AG10803 (cell line): ENCODE data around the gene MGMT.

Source experiments
- DNase-seq: peaks from one replicate; pipeline ENCODE4 v3.0.0; 2010; ENCODE audit warnings: low read depth
- H3K4me3 ChIP-seq: 2 replicates; pipeline ENCODE4 v1.5.1; 2011; ENCODE audit warnings: mild to moderate bottlenecking, low read length, control low read depth
- CTCF ChIP-seq: conservative IDR thresholded peaks from 2 replicates; pipeline ENCODE4 v1.5.1; 2011; ENCODE audit warnings: mild to moderate bottlenecking, low read length, control low read depth, inconsistent platforms

The MGMT gene

GRCh38 chr10:129627442-129627841 lies 160.4 kb downstream of the MGMT start:
- TF ChIP-seq CTCF, result no peak
- H3K4me3 ChIP-seq, result no peak overlapping the region

GRCh38 chr10:129628823-129629222 lies 161.8 kb downstream of the MGMT start:
- no peak for DNase-seq
- TF ChIP-seq CTCF, result no peak
- H3K4me3 ChIP-seq, result no peak overlapping the region

More at GRCh38 chr10:129627442-129627841, 160.4 kb downstream of the MGMT start:
- DNase-seq, result no peak

GRCh38 chr10:129629911-129630310 lies 162.9 kb downstream of the MGMT start:
- TF ChIP-seq CTCF, result no peak
- DNase-seq, result no peak
- H3K4me3 ChIP-seq, result no peak overlapping the region

- DNase-seq, result no peak
- no peak overlapping the region for H3K4me3 ChIP-seq
- TF ChIP-seq CTCF, result no peak
Observed at GRCh38 chr10:129631006-129631405, 164.0 kb downstream of the MGMT start.

GRCh38 chr10:129631870-129632623 lies 165.0 kb downstream of the MGMT start:
- no peak for DNase-seq
- no peak for TF ChIP-seq CTCF
- H3K4me3 ChIP-seq, result no peak overlapping the region

- no peak for DNase-seq
- no peak for TF ChIP-seq CTCF
- no peak overlapping the region for H3K4me3 ChIP-seq
Observed at GRCh38 chr10:129637010-129637409, 170.0 kb downstream of the MGMT start.

GRCh38 chr10:129637846-129638245 lies 170.8 kb downstream of the MGMT start:
- H3K4me3 ChIP-seq, result no peak overlapping the region
- no peak for TF ChIP-seq CTCF
- DNase-seq, result no peak
